Thyroid gland (tissue), 4 donors: Measurements from ENCODE around the gene CCL13. TPM values are rescaled to one million over a fixed set of nuclear protein-coding genes. Genes with fewer than 3 reads are reported as not detected.

Source experiments
- DNase-seq, 2 donors: peaks; one replicate each; pipeline ENCODE4 v3.0.0-alpha.2; 2019
- H3K27ac ChIP-seq, 3 donors: fragments of 200-600 bp; sonication (generic); 1 replicate in 2 of 3; 2 replicates in 1 of 3; pipeline ENCODE4 v1.5.1; 2016 to 2019; ENCODE audit warnings: mild to moderate bottlenecking in 1 of 3, moderate library complexity in 1 of 3
- H3K27me3 ChIP-seq: fragments of 200-600 bp; sonication (generic); one replicate; pipeline ENCODE4 v1.5.1; 2019
- H3K36me3 ChIP-seq, 2 donors: fragments of 200-600 bp; sonication (generic); one replicate each; pipeline ENCODE4 v1.5.1; 2016 to 2019
- H3K4me1 ChIP-seq, 2 donors: fragments of 200-600 bp; sonication (generic); one replicate each; pipeline ENCODE4 v1.5.1; 2017 to 2019
- H3K4me3 ChIP-seq, 3 donors: fragments of 200-600 bp; sonication (generic); replicated peaks in 1 of 3; 1 replicate in 2 of 3; 2 replicates in 1 of 3; pipeline ENCODE4 v1.5.1; 2016; ENCODE audit warnings: mild to moderate bottlenecking in 1 of 3
- H3K9me3 ChIP-seq: fragments of 200-600 bp; sonication (generic); one replicate; pipeline ENCODE4 v1.5.1; 2017
- CTCF ChIP-seq, 6 experiments: fragments of 200-600 bp in 3 of 6; fragments of 450-650 bp in 3 of 6; sonication (generic) in 3 of 6; IDR thresholded peaks; one replicate each; pipeline ENCODE4 v1.5.1; 2016 to 2019; ENCODE audit warnings: antibody characterized with exemption in 6 of 6, mild to moderate bottlenecking in 2 of 6, inconsistent platforms in 1 of 6, moderate library complexity in 1 of 6
- POLR2A ChIP-seq, 2 donors: fragments of 450-650 bp; IDR thresholded peaks; one replicate each; pipeline ENCODE4 v1.6.1; 2017; ENCODE audit warnings: antibody characterized with exemption in 2 of 2, mild to moderate bottlenecking in 2 of 2, moderate library complexity in 1 of 2
- WGBS, 2 donors: methylation state at CpG; one replicate each; pipeline ENCODE4 v1.1.5; 2017; 5-methylcytosine and 5-hydroxymethylcytosine counted together
- intact Hi-C: fragments of 100-400 bp; cut with DNase I; formaldehyde crosslinking; loops from one replicate; pipeline ENCODE4 v1.15.1; 2023
- total RNA-seq, 4 donors: library from RNA; depleted of rRNA; stranded (reverse); fragments of >200 nt; gene quantifications; one replicate each; pipeline ENCODE4 v1.2.3, GENCODE V29; 2016

Gene CCL13
- total RNA-seq, 4 donors from 2014 or later = 1.2 to 3.2 (median 1.6) TPM

GRCh38 chr17:34366010-34366409, 9.7 kb downstream of the CCL13 start:
- 8 to 24% methylated on average over 1 of the region's 1 CpG for WGBS, 2 donors
- intact Hi-C loops = no loop called here

GRCh38 chr17:34366529-34367107, 10.3 kb downstream of the CCL13 start:
- TF ChIP-seq POLR2A (IDR thresholded peaks at IDR 0.05) (no peak), CTCF (IDR thresholded peaks at IDR 0.05) (no peak)
- no peak for DNase-seq
- intact Hi-C loops = no loop called here

More at GRCh38 chr17:34366010-34366409, 9.7 kb downstream of the CCL13 start:
- no peak for DNase-seq
- H3K36me3 ChIP-seq = no peaks in the 10 kb centered on the region
- H3K27ac ChIP-seq = no peak overlapping the region
- no peak overlapping the region for H3K4me3 ChIP-seq
- no peaks in the 10 kb centered on the region for H3K4me1 ChIP-seq
- H3K27me3 ChIP-seq = no peaks in the 10 kb centered on the region
- H3K9me3 ChIP-seq = no peaks in the 10 kb centered on the region
- TF ChIP-seq CTCF (IDR thresholded peaks at IDR 0.05) (no peak), POLR2A (IDR thresholded peaks at IDR 0.05) (no peak)

GRCh38 chr17:34367486-34368195, 11.4 kb downstream of the CCL13 start:
- Histone ChIP-seq H3K27ac (no peak overlapping the region), H3K4me1 (no peaks in the 10 kb centered on the region), H3K27me3 (no peaks in the 10 kb centered on the region), H3K36me3 (no peaks in the 10 kb centered on the region), H3K4me3 (no peak overlapping the region), H3K9me3 (no peaks in the 10 kb centered on the region)
- WGBS, 2 donors = 79 to 82% methylated on average over 9 of the region's 9 CpGs
- no peak for DNase-seq
- no peak for TF ChIP-seq CTCF (IDR thresholded peaks at IDR 0.05)
- no peak for TF ChIP-seq POLR2A (IDR thresholded peaks at IDR 0.05)
- intact Hi-C loops = no loop called here

More at GRCh38 chr17:34366529-34367107, 10.3 kb downstream of the CCL13 start:
- Histone ChIP-seq H3K4me3 (no peak overlapping the region), H3K27me3 (no peaks in the 10 kb centered on the region), H3K27ac (no peak overlapping the region), H3K4me1 (no peaks in the 10 kb centered on the region), H3K9me3 (no peaks in the 10 kb centered on the region), H3K36me3 (no peaks in the 10 kb centered on the region)
- 67 to 70% methylated on average over 4 of the region's 4 CpGs for WGBS, 2 donors

- no peaks in the 10 kb centered on the region for H3K9me3 ChIP-seq
- intact Hi-C loops = no loop called here
- 72 to 78% methylated on average over 9 of the region's 9 CpGs for WGBS, 2 donors
Observed at GRCh38 chr17:34368196-34368945, 12.1 kb downstream of the CCL13 start.

More at GRCh38 chr17:34368196-34368945, 12.1 kb downstream of the CCL13 start:
- no peak for TF ChIP-seq CTCF (IDR thresholded peaks at IDR 0.05)
- no peak for TF ChIP-seq POLR2A (IDR thresholded peaks at IDR 0.05)
- H3K36me3 ChIP-seq = no peaks in the 10 kb centered on the region
- H3K4me1 ChIP-seq = no peaks in the 10 kb centered on the region
- no peak overlapping the region for H3K27ac ChIP-seq
- no peak overlapping the region for H3K4me3 ChIP-seq
- DNase-seq = no peak
- no peaks in the 10 kb centered on the region for H3K27me3 ChIP-seq
